Small intestine (tissue), 7 donors: ENCODE results near the gene ZNF417. TPM values are rescaled to one million over a fixed set of nuclear protein-coding genes. Genes with fewer than 3 reads are reported as not detected.
"Not testable (repeated sequence)": the region's sequence is repeated elsewhere in the genome, so short reads cannot be mapped to it uniquely, and the experiment has no call there.

Source experiments
- DNase-seq, 2 donors: peaks; one replicate each; pipeline versions ENCODE4 v3.0.0 to v3.0.0-alpha.2; 2013
- FAIRE-seq: peaks from 2 replicates; lab custom pipeline; 2012; peaks lifted over from hg19 to GRCh38; lab: Jason Lieb, UNC
- H3K27ac ChIP-seq, 3 donors: one replicate each; pipeline ENCODE4 v1.5.1; 2013; ENCODE audit warnings: low read length in 2 of 3, mild to moderate bottlenecking in 2 of 3, control low read depth in 1 of 3, inconsistent platforms in 1 of 3, low read depth in 1 of 3, moderate library complexity in 1 of 3
- H3K27me3 ChIP-seq, 3 donors: one replicate each; pipeline ENCODE4 v1.6.1; 2013; ENCODE audit warnings: low read length in 3 of 3, inconsistent platforms in 1 of 3; ENCODE audit not compliant: control insufficient read depth in 3 of 3, insufficient read depth in 3 of 3
- H3K36me3 ChIP-seq, 3 donors: one replicate each; pipeline ENCODE4 v1.6.1; 2013; ENCODE audit warnings: low read length in 3 of 3, inconsistent platforms in 1 of 3, low read depth in 1 of 3, mild to moderate bottlenecking in 1 of 3, moderate library complexity in 1 of 3; ENCODE audit not compliant: control insufficient read depth in 3 of 3, insufficient read depth in 2 of 3
- H3K4me1 ChIP-seq, 3 donors: one replicate each; pipeline ENCODE4 v1.6.1; 2013; ENCODE audit warnings: low read length in 2 of 3, inconsistent platforms in 1 of 3, low read depth in 1 of 3, mild to moderate bottlenecking in 1 of 3, moderate library complexity in 1 of 3; ENCODE audit not compliant: control insufficient read depth in 3 of 3, insufficient read depth in 2 of 3
- H3K4me3 ChIP-seq, 3 donors: one replicate each; pipeline ENCODE4 v1.5.1; 2013; ENCODE audit warnings: low read length in 3 of 3, control low read depth in 1 of 3, inconsistent platforms in 1 of 3, low read depth in 1 of 3, mild to moderate bottlenecking in 1 of 3, moderate library complexity in 1 of 3
- H3K9me3 ChIP-seq, 2 donors: one replicate each; pipeline ENCODE4 v1.6.1; 2013; ENCODE audit warnings: low read depth in 1 of 2, low read length in 1 of 2; ENCODE audit not compliant: control insufficient read depth in 2 of 2, insufficient read depth in 1 of 2
- WGBS, 3 donors: extraction: QIAGEN DNeasy Blood & Tissue Kit; methylation state at CpG; one replicate each; pipeline ENCODE4 v1.1.7; 2013; 5-methylcytosine and 5-hydroxymethylcytosine counted together
- polyA plus RNA-seq, 4 donors: library from polyadenylated mRNA; stranded (reverse) in 3 of 4; unstranded in 1 of 4; fragments of 200-250 nt in 3 of 4; fragments of 120-200 nt in 1 of 4; gene quantifications; one replicate each; pipeline versions ENCODE4 v1.2.1 to v1.2.3, GENCODE V29; 2013
- donor health status: healthy with polysubstance abuse.
- donor health status: control.
- donor health status: control.
- donor health status: Bipolar disorder and iron deficiency.
- donor health status: healthy.

Gene ZNF417
- polyA plus RNA-seq, 4 donors: 1.6 to 24.0 (median 3.4) TPM

DNA sequence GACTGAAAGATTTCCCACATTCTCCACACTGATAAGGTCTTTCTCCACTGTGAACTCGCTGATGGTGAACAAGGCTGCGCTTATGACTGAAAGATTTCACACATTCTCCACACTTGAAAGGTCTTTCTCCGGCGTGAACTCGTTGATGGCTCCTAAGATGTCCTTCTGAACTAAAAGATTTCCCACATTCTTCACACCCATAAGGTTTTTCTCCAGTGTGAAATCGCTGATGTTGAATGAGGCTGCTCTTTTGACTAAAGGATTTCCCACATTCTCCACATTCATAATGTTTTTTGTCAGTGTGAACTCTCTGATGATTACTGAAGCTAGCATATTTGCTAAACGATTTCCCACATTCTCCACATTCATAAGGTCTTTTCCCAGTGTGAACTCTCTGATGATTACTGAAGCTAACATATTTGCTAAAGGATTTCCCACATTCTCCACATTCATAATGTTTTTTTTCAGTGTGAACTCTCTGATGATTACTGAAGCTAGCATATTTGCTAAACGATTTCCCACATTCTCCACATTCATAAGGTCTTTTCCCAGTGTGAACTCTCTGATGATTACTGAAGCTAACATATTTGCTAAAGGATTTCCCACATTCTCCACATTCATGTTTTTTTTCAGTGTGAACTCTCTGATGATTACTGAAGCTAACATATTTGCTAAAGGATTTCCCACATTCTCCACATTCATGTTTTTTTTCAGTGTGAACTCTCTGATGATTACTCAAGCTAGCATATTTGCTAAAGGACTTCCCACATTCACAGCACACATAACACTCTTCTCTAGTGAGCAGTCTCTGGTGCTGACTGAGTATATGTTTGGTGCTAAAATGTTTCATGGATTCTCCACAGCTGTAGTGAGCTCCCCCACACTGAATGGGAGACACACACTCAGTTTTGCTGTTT is 42.3 kb downstream of the ZNF417 start:
- 95 to 96% (median 95%) methylated on average over 8 of the region's 8 CpGs for WGBS, 3 donors
- not testable (repeated sequence) for H3K4me3 ChIP-seq, H3K27me3 ChIP-seq, H3K27ac ChIP-seq, DNase-seq, H3K4me1 ChIP-seq, FAIRE-seq
- Histone ChIP-seq H3K9me3 (peaks cover 0 to 86% of the 10 kb centered on the region in 2 donors), H3K36me3 (peaks cover 2 to 48% (median 15%) of the 10 kb centered on the region in 3 donors)

- DNase-seq (no peak), FAIRE-seq (no peak)
- H3K27me3 ChIP-seq: no peaks in the 10 kb centered on the region
- H3K36me3 ChIP-seq: peaks cover 9 to 49% (median 20%) of the 10 kb centered on the region in 3 donors
- H3K9me3 ChIP-seq: peaks cover 0 to 87% of the 10 kb centered on the region in 2 donors
- no peak overlapping the region for H3K4me3 ChIP-seq
- H3K4me1 ChIP-seq: no peaks in the 10 kb centered on the region
- H3K27ac ChIP-seq: no peak overlapping the region
Measured at GRCh38 chr19:57872450-57872849, 43.9 kb downstream of the ZNF417 start.

- no peaks in the 10 kb centered on the region for H3K4me1 ChIP-seq
- H3K4me3 ChIP-seq: no peak overlapping the region
- peaks cover 0 to 83% of the 10 kb centered on the region in 2 donors for H3K9me3 ChIP-seq
- 87 to 94% (median 93%) methylated on average over 2 of the region's 2 CpGs for WGBS, 3 donors
- DNase-seq (no peak), FAIRE-seq (no peak)
- peaks cover 17 to 53% (median 22%) of the 10 kb centered on the region in 3 donors for H3K36me3 ChIP-seq
- H3K27me3 ChIP-seq: no peaks in the 10 kb centered on the region
- no peak overlapping the region for H3K27ac ChIP-seq
Measured at GRCh38 chr19:57870225-57870624, 46.2 kb downstream of the ZNF417 start.

DNA sequence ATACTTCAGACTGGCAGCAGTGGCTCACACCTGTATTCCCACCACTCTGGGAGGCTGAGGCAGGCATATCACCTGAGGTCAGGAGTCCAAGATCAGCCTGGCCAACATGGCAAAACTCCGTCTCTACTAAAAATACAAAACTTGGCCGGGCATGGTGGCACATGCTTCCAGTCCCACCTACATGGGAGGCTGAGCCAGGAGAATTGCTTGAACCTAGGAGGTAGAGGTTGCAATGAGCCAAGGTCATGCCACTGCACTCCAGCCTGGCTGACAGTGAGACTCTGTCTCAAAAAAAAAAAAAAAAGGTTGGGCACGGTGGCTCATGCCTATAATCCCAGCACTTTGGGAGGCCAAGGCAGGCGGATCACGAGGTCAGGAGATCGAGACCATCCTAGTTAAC is 46.7 kb downstream of the ZNF417 start:
- not testable (repeated sequence) for H3K27me3 ChIP-seq, DNase-seq, H3K27ac ChIP-seq, H3K4me3 ChIP-seq, H3K4me1 ChIP-seq, FAIRE-seq
- WGBS, 3 donors: 89 to 98% (median 97%) methylated on average over 5 to 6 of the region's 6 CpGs
- H3K9me3 ChIP-seq: peaks cover 0 to 81% of the 10 kb centered on the region in 2 donors
- peaks cover 18 to 55% (median 23%) of the 10 kb centered on the region in 3 donors for H3K36me3 ChIP-seq

GRCh38 chr19:57867868-57868492 is 48.4 kb downstream of the ZNF417 start:
- Histone ChIP-seq H3K27me3 (no peaks in the 10 kb centered on the region), H3K4me1 (no peaks in the 10 kb centered on the region), H3K9me3 (peaks cover 0 to 76% of the 10 kb centered on the region in 2 donors), H3K27ac (no peak overlapping the region), H3K4me3 (no peak overlapping the region), H3K36me3 (peaks cover 16 to 59% (median 18%) of the 10 kb centered on the region in 3 donors)
- DNase-seq (no peak), FAIRE-seq (no peak)
- WGBS, 3 donors: 96 to 100% (median 98%) methylated on average over 7 of the region's 7 CpGs

Other genes starting within 250 kb of the ZNF417 start
- gene ZSCAN4, start 247.7 kb downstream of the ZNF417 start, polyA plus RNA-seq: under 1 TPM in 2 of 4 donors, not detected in 2; 0.06 TPM
- gene ZNF551, start 234.6 kb downstream of the ZNF417 start, polyA plus RNA-seq: 10 to 100 TPM in 1 of 4 donors, 1 to 10 TPM in 3; 1.1 to 11.3 (median 2.1) TPM
- gene ZNF154, start 207.4 kb downstream of the ZNF417 start, polyA plus RNA-seq: 10 to 100 TPM in 1 of 4 donors, 1 to 10 TPM in 1, under 1 TPM in 1, not detected in 1; 0.27 to 16.7 (median 1.4) TPM
- gene ZNF671, start 189.0 kb downstream of the ZNF417 start, polyA plus RNA-seq: 10 to 100 TPM in 1 of 4 donors, 1 to 10 TPM in 3; 1.6 to 13.0 (median 2.8) TPM
- 10 to 100 TPM in 1 of 4 donors, 1 to 10 TPM in 3; 3.1 to 22.1 (median 4.8) TPM for gene ZNF776, start 169.8 kb downstream of the ZNF417 start, polyA plus RNA-seq
- 10 to 100 TPM in 1 of 4 donors, 1 to 10 TPM in 3; 6.2 to 20.4 (median 8.0) TPM for gene ZNF586, start 146.9 kb downstream of the ZNF417 start, polyA plus RNA-seq
- gene ZNF552, start 101.7 kb downstream of the ZNF417 start, polyA plus RNA-seq: 10 to 100 TPM in 1 of 4 donors, 1 to 10 TPM in 3; 8.1 to 48.0 (median 9.0) TPM
- 10 to 100 TPM in 1 of 4 donors, 1 to 10 TPM in 3; 2.7 to 21.8 (median 6.5) TPM for gene ZNF587B, start 86.3 kb downstream of the ZNF417 start, polyA plus RNA-seq
- 10 to 100 TPM in 2 of 4 donors, 1 to 10 TPM in 2; 5.1 to 53.9 (median 12.2) TPM for gene ZNF587, start 66.7 kb downstream of the ZNF417 start, polyA plus RNA-seq
- 10 to 100 TPM; 11.6 to 44.8 (median 17.2) TPM for gene ZNF814, start 27.6 kb downstream of the ZNF417 start, polyA plus RNA-seq
- 10 to 100 TPM in 1 of 4 donors, 1 to 10 TPM in 3; 2.5 to 14.1 (median 5.0) TPM for gene ZNF418, start 18.8 kb upstream of the ZNF417 start, polyA plus RNA-seq
- gene ZNF256, start 31.1 kb upstream of the ZNF417 start, polyA plus RNA-seq: 1 to 10 TPM; 1.3 to 7.7 (median 2.4) TPM
- gene C19orf18, start 57.9 kb upstream of the ZNF417 start, polyA plus RNA-seq: 1 to 10 TPM in 2 of 4 donors, under 1 TPM in 1, not detected in 1; 0.85 to 1.3 (median 1.0) TPM
- 10 to 100 TPM in 1 of 4 donors, 1 to 10 TPM in 3; 3.8 to 20.1 (median 6.4) TPM for gene ZNF606, start 86.2 kb upstream of the ZNF417 start, polyA plus RNA-seq
- gene ZSCAN1, start 117.4 kb upstream of the ZNF417 start, polyA plus RNA-seq: under 1 TPM in 2 of 4 donors, not detected in 2; 0.21 to 0.38 TPM
- gene ZNF135, start 142.7 kb upstream of the ZNF417 start, polyA plus RNA-seq: 1 to 10 TPM in 2 of 4 donors, under 1 TPM in 2; 0.67 to 6.2 (median 1.4) TPM
- 10 to 100 TPM in 2 of 4 donors, 1 to 10 TPM in 2; 6.3 to 58.1 (median 18.5) TPM for gene ZSCAN18, start 181.6 kb upstream of the ZNF417 start, polyA plus RNA-seq
- 10 to 100 TPM in 1 of 4 donors, 1 to 10 TPM in 3; 1.1 to 12.3 (median 2.7) TPM for gene ZNF329, start 234.2 kb upstream of the ZNF417 start, polyA plus RNA-seq